Measurements from ENCODE around the gene KRTAP12-3. TPM values are rescaled to one million over a fixed set of nuclear protein-coding genes. Genes with fewer than 3 reads are reported as not detected.
A peak's percentile ranks its signal among the peaks of the same experiment; 100 is the strongest.

Gene KRTAP12-3
- total and polyA plus RNA-seq, 8 donors = not detected

DNA sequence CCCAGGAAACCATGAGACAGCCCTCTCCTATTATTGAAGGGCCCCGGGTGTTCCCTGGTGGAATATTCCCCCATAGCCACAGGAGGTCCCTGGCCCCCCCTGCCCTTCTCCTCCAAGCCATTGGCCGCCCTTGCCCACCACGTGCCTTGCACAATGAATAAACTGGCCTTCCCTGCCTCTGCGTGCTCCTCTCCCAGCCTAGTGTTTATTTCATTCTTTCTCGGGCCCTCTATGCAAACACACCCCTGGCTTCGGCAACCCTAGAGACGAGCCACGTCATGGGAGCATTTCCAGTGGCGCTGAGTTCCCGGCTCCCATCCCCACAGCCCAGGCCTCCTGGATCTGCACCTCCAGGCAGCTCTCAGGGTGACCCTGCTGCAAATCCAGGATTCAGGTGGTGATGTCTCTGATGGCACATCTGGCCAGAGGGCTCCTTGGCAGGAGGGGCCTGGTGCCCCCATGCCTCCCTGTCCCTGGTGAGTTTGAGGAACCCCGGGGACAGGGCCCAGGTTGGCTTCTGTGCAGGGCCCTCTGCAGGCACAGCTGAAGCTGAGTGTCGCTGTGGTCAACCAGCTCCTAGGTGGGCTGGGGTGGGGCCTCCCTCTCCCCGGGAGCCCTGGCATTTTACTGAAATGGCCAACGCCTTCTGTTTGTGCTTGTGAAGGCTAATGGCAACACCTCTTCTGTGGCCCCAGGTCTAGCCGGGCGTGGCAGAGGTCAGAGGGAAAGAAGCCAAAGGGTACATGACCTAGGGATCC lies 45.4 kb downstream of the KRTAP12-3 start:
- H3K27ac ChIP-seq = no peak overlapping the region
- 28 to 42% (median 37%) methylated on average over 14 to 16 of the region's 16 CpGs for WGBS, 5 donors
- intact Hi-C loops (cut with DNase I; ENCODE audit: low total_unique reads) = no loop called here
- H3K4me1 ChIP-seq = peaks cover 0 to 3% (median 0%) of the 10 kb centered on the region in 4 donors
- no peak overlapping the region for H3K4me3 ChIP-seq
- H3K27me3 ChIP-seq = peaks cover 9 to 100% (median 90%) of the 10 kb centered on the region in 3 donors
- H3K9me3 ChIP-seq = peaks cover 0 to 12% (median 9%) of the 10 kb centered on the region in 4 donors
- DNase-seq = no peak
- no peaks in the 10 kb centered on the region for H3K36me3 ChIP-seq
- TF ChIP-seq POLR2A (IDR thresholded peaks at IDR 0.05) = no peak
- TF ChIP-seq POLR2AphosphoS5 (IDR thresholded peaks at IDR 0.05) = no peak
- TF ChIP-seq, protein P1, sequence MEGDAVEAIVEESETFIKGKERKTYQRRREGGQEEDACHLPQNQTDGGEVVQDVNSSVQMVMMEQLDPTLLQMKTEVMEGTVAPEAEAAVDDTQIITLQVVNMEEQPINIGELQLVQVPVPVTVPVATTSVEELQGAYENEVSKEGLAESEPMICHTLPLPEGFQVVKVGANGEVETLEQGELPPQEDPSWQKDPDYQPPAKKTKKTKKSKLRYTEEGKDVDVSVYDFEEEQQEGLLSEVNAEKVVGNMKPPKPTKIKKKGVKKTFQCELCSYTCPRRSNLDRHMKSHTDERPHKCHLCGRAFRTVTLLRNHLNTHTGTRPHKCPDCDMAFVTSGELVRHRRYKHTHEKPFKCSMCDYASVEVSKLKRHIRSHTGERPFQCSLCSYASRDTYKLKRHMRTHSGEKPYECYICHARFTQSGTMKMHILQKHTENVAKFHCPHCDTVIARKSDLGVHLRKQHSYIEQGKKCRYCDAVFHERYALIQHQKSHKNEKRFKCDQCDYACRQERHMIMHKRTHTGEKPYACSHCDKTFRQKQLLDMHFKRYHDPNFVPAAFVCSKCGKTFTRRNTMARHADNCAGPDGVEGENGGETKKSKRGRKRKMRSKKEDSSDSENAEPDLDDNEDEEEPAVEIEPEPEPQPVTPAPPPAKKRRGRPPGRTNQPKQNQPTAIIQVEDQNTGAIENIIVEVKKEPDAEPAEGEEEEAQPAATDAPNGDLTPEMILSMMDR (IDR thresholded peaks at IDR 0.05) = no peak
- TF ChIP-seq EP300 (IDR thresholded peaks at IDR 0.05) = no peak

DNA sequence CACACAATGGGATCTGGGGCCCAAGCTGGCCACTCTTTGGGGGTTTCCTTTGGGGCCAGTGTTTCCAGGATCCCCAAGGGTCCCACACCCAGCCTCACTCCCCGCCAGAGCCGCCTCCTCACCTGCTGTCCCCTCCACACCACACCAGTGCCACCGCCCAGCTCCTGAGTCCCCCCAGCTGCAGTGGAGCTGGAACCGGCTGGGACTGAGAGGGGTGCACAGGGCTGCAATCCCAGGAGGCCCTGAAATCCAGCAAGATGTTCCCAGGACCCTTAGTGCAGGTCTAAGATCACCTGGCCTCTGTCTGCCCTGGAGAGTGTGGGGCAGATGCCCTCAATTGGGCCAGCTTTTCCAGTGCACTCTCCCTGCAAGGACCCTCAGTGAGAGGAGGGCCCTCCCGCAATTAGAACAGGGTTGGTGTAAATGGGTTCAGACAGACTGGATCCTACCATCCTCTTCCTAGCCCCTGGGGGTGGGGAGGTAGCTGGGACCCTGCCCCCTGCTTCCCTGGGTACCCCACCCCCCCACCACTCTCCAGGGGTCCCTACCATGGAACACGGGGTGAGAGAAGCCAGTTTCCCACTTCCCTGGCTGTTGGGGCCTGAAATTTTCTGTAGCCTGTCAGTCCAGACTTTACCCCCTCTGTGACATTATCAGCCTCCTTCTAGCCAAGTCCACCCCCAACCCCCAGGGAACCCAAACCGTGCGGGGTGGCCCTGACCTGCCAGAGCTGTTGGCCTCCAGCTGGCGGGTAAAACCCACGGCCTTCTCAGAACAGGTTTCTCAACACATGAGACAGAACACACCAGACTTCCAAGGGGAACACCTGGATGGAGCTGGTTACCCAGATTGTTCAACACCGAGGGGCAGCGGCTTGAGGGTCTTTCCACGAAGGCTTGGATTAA lies 46.3 kb downstream of the KRTAP12-3 start:
- H3K27me3 ChIP-seq = peaks cover 9 to 100% (median 91%) of the 10 kb centered on the region in 3 donors
- DNase-seq = no peak
- WGBS, 5 donors = 34 to 57% (median 42%) methylated on average over 6 to 13 of the region's 13 CpGs
- TF ChIP-seq, protein P1 (IDR thresholded peaks at IDR 0.05) = no peak
- peaks cover 0 to 12% (median 9%) of the 10 kb centered on the region in 4 donors for H3K9me3 ChIP-seq
- H3K4me1 ChIP-seq = peaks cover 0 to 6% (median 0%) of the 10 kb centered on the region in 4 donors
- H3K36me3 ChIP-seq = no peaks in the 10 kb centered on the region
- no peak overlapping the region for H3K27ac ChIP-seq
- no peak overlapping the region for H3K4me3 ChIP-seq
- intact Hi-C loops (cut with DNase I; ENCODE audit: low total_unique reads) = no loop called here

DNA sequence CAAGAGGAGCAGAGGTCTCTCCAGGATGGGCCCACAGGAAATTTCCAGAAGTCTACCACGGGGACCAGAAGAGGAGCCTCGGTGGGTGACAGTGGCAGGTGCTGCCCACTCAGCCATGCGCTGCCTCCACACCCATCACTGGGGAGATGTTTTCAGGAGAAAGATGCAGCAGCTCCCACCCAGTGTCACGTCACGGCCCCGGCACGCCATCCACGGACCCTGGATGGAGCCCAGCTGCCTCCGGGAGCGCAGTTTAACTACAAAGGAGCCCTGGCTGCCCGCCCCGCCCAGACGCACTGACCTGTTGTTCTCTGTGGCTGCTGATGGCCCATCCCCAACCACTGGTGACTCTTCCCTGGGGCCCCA lies 46.9 kb downstream of the KRTAP12-3 start:
- Histone ChIP-seq H3K4me1 (peaks cover 0 to 12% (median 2%) of the 10 kb centered on the region in 4 donors), H3K9me3 (peaks cover 0 to 12% (median 9%) of the 10 kb centered on the region in 4 donors), H3K36me3 (no peaks in the 10 kb centered on the region), H3K27me3 (peaks cover 15 to 100% (median 91%) of the 10 kb centered on the region in 3 donors), H3K4me3 (no peak overlapping the region), H3K27ac (no peak overlapping the region)
- intact Hi-C loops (cut with DNase I; ENCODE audit: low total_unique reads) = no loop called here
- no peak for DNase-seq
- 25 to 35% (median 26%) methylated on average over 3 to 13 of the region's 13 CpGs for WGBS, 5 donors
- TF ChIP-seq POLR2A (IDR thresholded peaks at IDR 0.05) = no peak
- TF ChIP-seq, protein P1 (IDR thresholded peaks at IDR 0.05) = no peak
- TF ChIP-seq POLR2AphosphoS5 (IDR thresholded peaks at IDR 0.05) = no peak

DNA sequence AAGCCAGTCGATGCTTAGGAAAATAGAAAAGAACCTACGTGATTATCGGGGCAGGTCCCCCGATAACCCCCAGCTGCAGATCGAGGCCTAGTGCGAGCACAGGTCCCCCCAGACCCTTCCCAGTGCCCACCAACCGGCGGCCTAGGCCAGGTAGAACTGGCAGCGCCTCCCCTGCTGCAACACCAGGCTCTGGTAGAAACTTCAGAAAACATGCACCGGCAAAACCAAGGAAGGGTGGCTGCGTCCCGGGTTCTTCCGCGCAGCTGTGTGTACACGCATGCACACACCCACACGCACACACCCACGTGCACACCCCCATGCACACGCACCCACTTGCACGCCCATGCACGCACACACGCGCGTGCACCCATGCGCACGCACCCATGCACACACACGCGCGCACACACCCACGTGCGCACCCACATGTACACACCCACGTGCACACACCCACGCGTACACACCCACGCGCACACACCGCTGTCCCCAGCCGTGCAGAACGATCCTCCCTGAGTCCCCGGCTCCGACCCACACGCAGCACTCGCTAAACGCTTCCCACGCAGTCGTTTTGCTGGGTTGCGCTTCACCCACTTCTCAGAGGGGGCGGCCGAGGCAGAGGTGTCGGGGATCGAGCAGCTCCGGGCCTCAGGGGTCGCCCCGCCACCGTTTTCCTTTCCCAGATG lies 48.4 kb downstream of the KRTAP12-3 start:
- Histone ChIP-seq H3K4me3 (no peak overlapping the region), H3K36me3 (no peaks in the 10 kb centered on the region), H3K4me1 (peaks cover 0 to 28% (median 5%) of the 10 kb centered on the region in 4 donors), H3K9me3 (peaks cover 0 to 12% (median 9%) of the 10 kb centered on the region in 4 donors), H3K27ac (no peak overlapping the region), H3K27me3 (peaks cover 25 to 100% (median 93%) of the 10 kb centered on the region in 3 donors)
- intact Hi-C loops (cut with DNase I; ENCODE audit: low total_unique reads) = no loop called here
- 8 to 16% (median 9%) methylated on average over 40 to 54 of the region's 54 CpGs for WGBS, 5 donors
- DNase-seq = peak in 1 of 2 donors; percentile 9
- TF ChIP-seq, protein P1 (IDR thresholded peaks at IDR 0.05) = no peak
- no peak for TF ChIP-seq POLR2AphosphoS5 (IDR thresholded peaks at IDR 0.05)
- TF ChIP-seq POLR2A (IDR thresholded peaks at IDR 0.05) = no peak
- TF ChIP-seq EP300 (IDR thresholded peaks at IDR 0.05) = no peak
